ENCODE results near the gene CALN1. TPM values are rescaled to one million over a fixed set of nuclear protein-coding genes. Genes with fewer than 3 reads are reported as not detected.

Gene CALN1
- total RNA-seq, 1 experiment from 2014 or later = not detected

DNA sequence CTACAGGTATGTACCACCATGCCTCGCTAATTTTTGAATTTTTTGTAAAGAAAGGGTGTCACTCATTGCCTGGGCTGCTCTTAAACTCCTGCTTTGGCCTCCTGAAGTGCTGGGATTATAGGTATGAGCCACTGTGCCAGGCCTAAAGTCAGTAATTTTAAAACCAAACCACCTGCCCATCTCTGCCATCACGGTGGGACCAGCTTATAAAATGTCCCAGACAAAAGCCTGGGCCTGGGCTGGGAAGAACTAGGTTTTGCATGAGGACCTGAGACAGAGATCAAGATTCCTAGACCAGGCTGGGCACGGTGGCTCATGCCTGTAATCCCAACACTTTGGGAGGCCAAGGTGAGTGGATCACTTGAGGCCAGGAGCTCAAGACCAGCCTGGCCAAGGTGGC is 395.6 kb downstream of the CALN1 start:
- H2AFZ ChIP-seq (ENCODE audit: low read length) = no peak overlapping the region
- H3K4me2 ChIP-seq (ENCODE audit: low read depth, low read length, poor library complexity, severe bottlenecking) = no peak overlapping the region
- H3K4me1 ChIP-seq (ENCODE audit: low read length) = no peaks in the 10 kb centered on the region
- no peaks in the 10 kb centered on the region for H3K9me2 ChIP-seq (replicated peaks; ENCODE audit: insufficient read depth, low read length)
- H3K79me2 ChIP-seq (ENCODE audit: low read length) = no peaks in the 10 kb centered on the region
- H3K27ac ChIP-seq (ENCODE audit: low read length) = no peak overlapping the region
- DNase-seq = no peak
- no peaks in the 10 kb centered on the region for H3K36me3 ChIP-seq (ENCODE audit: insufficient read depth, low read length)
- H4K20me1 ChIP-seq (ENCODE audit: insufficient read depth, low read depth, low read length) = no peaks in the 10 kb centered on the region
- H3K9me3 ChIP-seq (ENCODE audit: low read length) = no peaks in the 10 kb centered on the region
- no peak overlapping the region for H3K4me3 ChIP-seq (ENCODE audit: low read length)
- no peaks in the 10 kb centered on the region for H3K27me3 ChIP-seq (ENCODE audit: low read length)
- no peak overlapping the region for H3K9ac ChIP-seq (ENCODE audit: low read length)

DNA sequence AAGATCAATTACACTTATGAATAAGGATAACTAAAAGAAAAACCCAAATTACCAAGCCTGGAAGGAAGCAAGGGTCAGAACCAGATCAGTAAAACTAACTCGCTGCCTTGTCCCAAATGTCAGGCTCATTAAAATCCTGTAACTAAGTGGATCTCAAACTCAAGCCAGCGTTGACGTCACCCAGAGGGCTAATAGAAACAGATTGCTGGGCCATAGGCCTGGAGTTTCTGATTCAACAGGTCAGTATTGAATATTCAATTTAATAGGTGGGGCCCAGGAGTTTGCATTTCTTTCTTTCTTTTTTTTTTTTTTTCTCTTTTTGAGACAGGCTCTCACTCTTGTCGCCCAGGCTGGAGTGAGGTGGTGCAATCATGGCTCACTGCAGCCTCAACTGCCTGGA is 397.0 kb downstream of the CALN1 start:
- no peaks in the 10 kb centered on the region for H3K79me2 ChIP-seq (ENCODE audit: low read length)
- no peak overlapping the region for H2AFZ ChIP-seq (ENCODE audit: low read length)
- H3K4me2 ChIP-seq (ENCODE audit: low read depth, low read length, poor library complexity, severe bottlenecking) = no peak overlapping the region
- no peaks in the 10 kb centered on the region for H3K27me3 ChIP-seq (ENCODE audit: low read length)
- no peaks in the 10 kb centered on the region for H4K20me1 ChIP-seq (ENCODE audit: insufficient read depth, low read depth, low read length)
- no peak for DNase-seq
- no peak overlapping the region for H3K4me3 ChIP-seq (ENCODE audit: low read length)
- H3K27ac ChIP-seq (ENCODE audit: low read length) = no peak overlapping the region
- H3K4me1 ChIP-seq (ENCODE audit: low read length) = no peaks in the 10 kb centered on the region
- no peaks in the 10 kb centered on the region for H3K9me3 ChIP-seq (ENCODE audit: low read length)
- no peak overlapping the region for H3K9ac ChIP-seq (ENCODE audit: low read length)
- H3K36me3 ChIP-seq (ENCODE audit: insufficient read depth, low read length) = no peaks in the 10 kb centered on the region
- H3K9me2 ChIP-seq (replicated peaks; ENCODE audit: insufficient read depth, low read length) = no peaks in the 10 kb centered on the region

DNA sequence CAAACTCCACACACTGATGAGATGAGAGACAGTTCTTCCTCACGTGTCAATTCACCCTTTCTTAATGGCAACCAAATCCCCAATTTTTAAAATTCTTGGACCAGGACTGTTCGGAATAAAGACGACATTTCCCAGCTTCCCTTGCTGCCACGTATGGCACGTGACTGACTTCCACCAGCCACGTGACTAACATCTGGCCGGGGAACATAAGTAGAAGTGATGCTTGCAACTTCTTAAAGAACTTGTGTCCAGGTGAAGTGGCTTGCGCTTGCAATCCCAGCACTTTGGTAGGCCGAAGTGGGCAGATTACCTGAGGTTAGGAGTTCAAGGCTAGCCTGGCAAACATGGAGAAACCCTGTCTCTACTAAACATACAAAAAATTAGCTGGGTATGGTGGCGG is 405.1 kb downstream of the CALN1 start:
- Histone ChIP-seq H3K4me3 (ENCODE audit: low read length) (no peak overlapping the region), H4K20me1 (ENCODE audit: insufficient read depth, low read depth, low read length) (no peaks in the 10 kb centered on the region), H3K36me3 (ENCODE audit: insufficient read depth, low read length) (no peaks in the 10 kb centered on the region), H3K4me1 (ENCODE audit: low read length) (no peaks in the 10 kb centered on the region), H3K9ac (ENCODE audit: low read length) (no peak overlapping the region), H3K79me2 (ENCODE audit: low read length) (no peaks in the 10 kb centered on the region), H3K9me2 (replicated peaks; ENCODE audit: insufficient read depth, low read length) (no peaks in the 10 kb centered on the region), H3K27me3 (ENCODE audit: low read length) (no peaks in the 10 kb centered on the region), H3K4me2 (ENCODE audit: low read depth, low read length, poor library complexity, severe bottlenecking) (no peak overlapping the region), H3K9me3 (ENCODE audit: low read length) (no peaks in the 10 kb centered on the region; the same call in 1 of the 2 replicates), H3K27ac (ENCODE audit: low read length) (no peak overlapping the region), H2AFZ (ENCODE audit: low read length) (no peak overlapping the region)
- no peak for DNase-seq

DNA sequence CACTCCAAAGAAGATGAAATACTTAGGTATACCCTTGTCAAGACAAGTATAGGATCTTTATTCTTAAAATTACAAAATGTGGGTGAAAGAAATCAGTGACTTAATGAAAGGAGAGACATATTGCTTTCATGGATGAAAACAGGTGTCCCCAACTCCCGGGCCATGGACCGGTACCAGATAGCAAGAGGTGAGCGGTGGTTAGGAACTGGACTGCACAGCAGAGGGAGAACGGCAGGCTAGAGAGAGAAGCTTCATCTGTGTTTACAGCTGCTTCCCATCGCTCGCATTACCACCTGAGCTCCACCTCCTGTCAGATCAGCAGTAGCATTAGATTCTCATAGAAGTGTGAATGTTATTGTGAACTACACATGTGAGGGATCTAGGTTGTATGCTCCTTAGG is 408.9 kb downstream of the CALN1 start:
- H3K79me2 ChIP-seq (ENCODE audit: low read length) = no peaks in the 10 kb centered on the region
- no peaks in the 10 kb centered on the region for H4K20me1 ChIP-seq (ENCODE audit: insufficient read depth, low read depth, low read length)
- H3K4me3 ChIP-seq (ENCODE audit: low read length) = no peak overlapping the region
- H3K9me3 ChIP-seq (ENCODE audit: low read length) = no peaks in the 10 kb centered on the region; the same call in 1 of the 2 replicates
- H3K9ac ChIP-seq (ENCODE audit: low read length) = no peak overlapping the region
- no peak overlapping the region for H3K27ac ChIP-seq (ENCODE audit: low read length)
- no peak overlapping the region for H3K4me2 ChIP-seq (ENCODE audit: low read depth, low read length, poor library complexity, severe bottlenecking)
- H3K4me1 ChIP-seq (ENCODE audit: low read length) = no peaks in the 10 kb centered on the region
- no peaks in the 10 kb centered on the region for H3K27me3 ChIP-seq (ENCODE audit: low read length)
- DNase-seq = no peak
- no peak overlapping the region for H2AFZ ChIP-seq (ENCODE audit: low read length)
- H3K36me3 ChIP-seq (ENCODE audit: insufficient read depth, low read length) = no peaks in the 10 kb centered on the region
- H3K9me2 ChIP-seq (replicated peaks; ENCODE audit: insufficient read depth, low read length) = no peaks in the 10 kb centered on the region

DNA sequence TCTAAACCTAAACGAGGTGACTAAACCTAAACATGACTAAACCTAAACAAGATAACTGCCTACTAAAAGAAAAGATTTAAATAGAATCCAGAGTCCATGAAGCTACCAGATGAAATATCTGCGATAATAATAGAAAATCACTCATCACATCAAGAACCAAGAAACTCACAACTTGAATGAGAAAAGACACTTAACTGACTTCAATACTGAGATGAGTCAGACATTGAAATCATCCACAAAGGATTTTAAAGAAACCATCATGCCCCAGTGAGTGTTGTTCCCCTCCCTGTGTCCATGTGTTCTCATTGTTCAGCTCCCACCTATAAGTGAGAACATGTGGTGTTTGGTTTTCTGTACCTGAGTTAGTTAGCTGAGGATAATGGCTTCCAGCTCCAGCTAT is 416.0 kb downstream of the CALN1 start:
- Histone ChIP-seq H3K27me3 (ENCODE audit: low read length) (no peaks in the 10 kb centered on the region), H4K20me1 (ENCODE audit: insufficient read depth, low read depth, low read length) (no peaks in the 10 kb centered on the region), H3K79me2 (ENCODE audit: low read length) (no peaks in the 10 kb centered on the region), H3K36me3 (ENCODE audit: insufficient read depth, low read length) (no peaks in the 10 kb centered on the region), H3K9ac (ENCODE audit: low read length) (no peak overlapping the region), H3K4me3 (ENCODE audit: low read length) (no peak overlapping the region), H3K4me1 (ENCODE audit: low read length) (no peaks in the 10 kb centered on the region), H3K27ac (ENCODE audit: low read length) (no peak overlapping the region), H3K9me2 (replicated peaks; ENCODE audit: insufficient read depth, low read length) (no peaks in the 10 kb centered on the region), H3K9me3 (ENCODE audit: low read length) (no peaks in the 10 kb centered on the region), H3K4me2 (ENCODE audit: low read depth, low read length, poor library complexity, severe bottlenecking) (no peak overlapping the region), H2AFZ (ENCODE audit: low read length) (no peak overlapping the region)
- DNase-seq = no peak

DNA sequence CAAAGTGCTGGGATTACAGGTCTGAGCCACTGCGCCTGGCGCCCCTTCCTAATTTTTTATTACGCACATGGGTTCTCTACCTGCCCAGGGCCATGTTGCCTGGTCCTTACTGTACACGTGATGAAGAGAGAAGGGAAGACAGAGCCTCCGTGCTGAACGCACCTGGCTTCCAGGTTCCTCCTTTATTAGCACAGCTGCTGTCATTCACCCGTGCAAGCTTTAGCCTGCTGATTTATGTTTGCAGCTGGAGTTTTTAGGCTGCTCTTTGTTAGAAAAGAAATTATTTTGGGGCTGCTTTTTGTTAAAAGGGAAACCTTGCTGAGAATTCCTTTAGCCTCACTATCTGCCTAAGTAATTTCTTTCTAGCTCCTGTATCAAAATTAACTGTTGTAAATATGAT is 417.0 kb downstream of the CALN1 start:
- H3K4me2 ChIP-seq (ENCODE audit: low read depth, low read length, poor library complexity, severe bottlenecking) = no peak overlapping the region
- no peaks in the 10 kb centered on the region for H3K9me2 ChIP-seq (replicated peaks; ENCODE audit: insufficient read depth, low read length)
- H3K27ac ChIP-seq (ENCODE audit: low read length) = no peak overlapping the region

DNA sequence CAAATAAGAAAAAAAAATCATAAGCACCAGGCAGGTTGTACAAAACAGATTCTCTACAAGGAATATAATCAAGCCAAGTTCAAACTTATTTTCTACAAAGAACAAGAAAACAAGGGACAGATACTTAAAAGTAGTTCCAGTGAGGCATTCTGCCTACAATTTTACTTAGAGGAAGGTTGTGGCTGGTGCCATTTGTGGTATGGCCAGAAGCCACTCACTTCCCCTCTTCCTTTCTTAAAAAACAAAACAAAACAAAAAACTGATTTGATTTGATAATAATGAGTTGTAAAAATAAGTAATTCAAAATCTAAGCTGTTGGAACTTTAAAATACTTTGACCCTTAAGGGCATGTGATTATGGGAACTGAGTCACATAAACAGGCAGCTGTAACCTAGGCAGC is 420.6 kb downstream of the CALN1 start:
- H3K9ac ChIP-seq (ENCODE audit: low read length) = no peak overlapping the region

More for the DNA sequence above, 417.0 kb downstream of the CALN1 start:
- H3K9ac ChIP-seq (ENCODE audit: low read length) = no peak overlapping the region
- no peaks in the 10 kb centered on the region for H3K9me3 ChIP-seq (ENCODE audit: low read length)
- H3K4me3 ChIP-seq (ENCODE audit: low read length) = no peak overlapping the region
- no peaks in the 10 kb centered on the region for H4K20me1 ChIP-seq (ENCODE audit: insufficient read depth, low read depth, low read length)
- no peaks in the 10 kb centered on the region for H3K27me3 ChIP-seq (ENCODE audit: low read length)
- H3K79me2 ChIP-seq (ENCODE audit: low read length) = no peaks in the 10 kb centered on the region
- DNase-seq = no peak
- no peaks in the 10 kb centered on the region for H3K4me1 ChIP-seq (ENCODE audit: low read length)
- H3K36me3 ChIP-seq (ENCODE audit: insufficient read depth, low read length) = no peaks in the 10 kb centered on the region
- no peak overlapping the region for H2AFZ ChIP-seq (ENCODE audit: low read length)

DNA sequence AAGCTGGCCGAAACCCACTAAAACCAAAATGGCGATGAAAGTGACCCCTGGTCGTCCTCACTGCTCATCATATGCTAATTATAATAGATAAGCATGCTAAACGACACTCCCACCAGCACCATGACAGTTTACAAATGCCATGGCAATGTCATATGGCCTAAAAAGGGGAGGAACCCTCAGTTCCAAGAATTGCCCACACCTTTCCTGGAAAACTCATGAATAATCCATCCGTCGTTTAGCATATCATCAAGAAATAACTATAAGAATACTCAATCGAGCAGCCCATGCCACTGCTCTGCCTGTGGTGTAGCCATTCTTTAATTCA is 422.0 kb downstream of the CALN1 start:
- no peaks in the 10 kb centered on the region for H3K36me3 ChIP-seq (ENCODE audit: insufficient read depth, low read length)
- no peaks in the 10 kb centered on the region for H3K9me3 ChIP-seq (ENCODE audit: low read length)
- DNase-seq = no peak
- no peak overlapping the region for H2AFZ ChIP-seq (ENCODE audit: low read length)
- H3K4me3 ChIP-seq (ENCODE audit: low read length) = no peak overlapping the region
- H3K4me2 ChIP-seq (ENCODE audit: low read depth, low read length, poor library complexity, severe bottlenecking) = no peak overlapping the region
- H3K4me1 ChIP-seq (ENCODE audit: low read length) = no peaks in the 10 kb centered on the region
- H4K20me1 ChIP-seq (ENCODE audit: insufficient read depth, low read depth, low read length) = no peaks in the 10 kb centered on the region
- H3K27me3 ChIP-seq (ENCODE audit: low read length) = no peaks in the 10 kb centered on the region
- H3K9ac ChIP-seq (ENCODE audit: low read length) = no peak overlapping the region
- H3K9me2 ChIP-seq (replicated peaks; ENCODE audit: insufficient read depth, low read length) = no peaks in the 10 kb centered on the region
- H3K27ac ChIP-seq (ENCODE audit: low read length) = no peak overlapping the region
- no peaks in the 10 kb centered on the region for H3K79me2 ChIP-seq (ENCODE audit: low read length)

More for the DNA sequence above, 420.6 kb downstream of the CALN1 start:
- no peaks in the 10 kb centered on the region for H3K9me2 ChIP-seq (replicated peaks; ENCODE audit: insufficient read depth, low read length)
- H3K27ac ChIP-seq (ENCODE audit: low read length) = no peak overlapping the region
- no peak overlapping the region for H3K4me3 ChIP-seq (ENCODE audit: low read length)
- no peaks in the 10 kb centered on the region for H4K20me1 ChIP-seq (ENCODE audit: insufficient read depth, low read depth, low read length)
- H3K9me3 ChIP-seq (ENCODE audit: low read length) = no peaks in the 10 kb centered on the region
- no peaks in the 10 kb centered on the region for H3K36me3 ChIP-seq (ENCODE audit: insufficient read depth, low read length)
- no peaks in the 10 kb centered on the region for H3K27me3 ChIP-seq (ENCODE audit: low read length)
- no peak overlapping the region for H2AFZ ChIP-seq (ENCODE audit: low read length)
- no peaks in the 10 kb centered on the region for H3K79me2 ChIP-seq (ENCODE audit: low read length)
- no peaks in the 10 kb centered on the region for H3K4me1 ChIP-seq (ENCODE audit: low read length)
- H3K4me2 ChIP-seq (ENCODE audit: low read depth, low read length, poor library complexity, severe bottlenecking) = no peak overlapping the region
- no peak for DNase-seq

DNA sequence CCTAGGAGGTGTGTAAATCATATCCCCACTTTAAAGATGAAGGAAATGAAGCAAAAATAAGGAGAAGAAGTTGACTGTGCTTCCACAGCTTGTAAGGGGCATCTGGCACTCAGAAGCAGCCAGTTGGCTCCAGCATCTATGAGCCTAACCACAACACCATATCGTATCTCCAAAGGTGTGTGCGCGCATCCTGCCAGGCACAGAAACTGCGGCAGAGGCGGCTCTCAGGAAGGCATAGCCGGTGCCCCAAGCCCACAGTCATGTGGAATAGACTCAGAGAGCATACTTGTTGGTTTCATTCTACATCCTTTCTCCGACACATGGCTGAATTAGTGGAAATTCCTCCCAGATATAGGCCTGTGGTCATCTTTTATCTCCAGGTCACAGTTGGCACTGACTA is 423.9 kb downstream of the CALN1 start:
- no peak overlapping the region for H3K4me2 ChIP-seq (ENCODE audit: low read depth, low read length, poor library complexity, severe bottlenecking)
- H3K4me1 ChIP-seq (ENCODE audit: low read length) = 0 out of 2 replicates have a peak, but pooled peaks cover under 1% of the 10 kb centered on the region
- H3K27ac ChIP-seq (ENCODE audit: low read length) = no peak overlapping the region
- no peak for DNase-seq
- H3K9ac ChIP-seq (ENCODE audit: low read length) = no peak overlapping the region
- H3K9me3 ChIP-seq (ENCODE audit: low read length) = no peaks in the 10 kb centered on the region
- no peaks in the 10 kb centered on the region for H3K9me2 ChIP-seq (replicated peaks; ENCODE audit: insufficient read depth, low read length)
- no peak overlapping the region for H2AFZ ChIP-seq (ENCODE audit: low read length)
- H3K27me3 ChIP-seq (ENCODE audit: low read length) = no peaks in the 10 kb centered on the region
- no peaks in the 10 kb centered on the region for H4K20me1 ChIP-seq (ENCODE audit: insufficient read depth, low read depth, low read length)
- H3K4me3 ChIP-seq (ENCODE audit: low read length) = no peak overlapping the region
- H3K79me2 ChIP-seq (ENCODE audit: low read length) = no peaks in the 10 kb centered on the region
- H3K36me3 ChIP-seq (ENCODE audit: insufficient read depth, low read length) = no peaks in the 10 kb centered on the region
